CD4-positive, alpha-beta T cell (primary cell): Measurements from ENCODE around the gene PAX2. TPM values are rescaled to one million over a fixed set of nuclear protein-coding genes. Genes with fewer than 3 reads are reported as not detected.

ENCODE experiments used
- ATAC-seq: fragments of 200-7000 bp; cut with Tn5 transposase; one replicate; pipeline ENCODE4 v1.10.0; 2022; ENCODE audit warnings: mild to moderate bottlenecking; ENCODE audit not compliant: poor library complexity
- CTCF ChIA-PET: fragments of 350-600 bp; sonication (Branson Sonifier 250); formaldehyde crosslinking; loops from one replicate; lab custom pipeline; 2021; ENCODE audit warnings: antibody characterized with exemption, inconsistent platforms; lab: Charles Lee
- POLR2A ChIA-PET: fragments of 350-600 bp; sonication (Branson Sonifier 250); formaldehyde crosslinking; loops from one replicate; lab custom pipeline; 2021; ENCODE audit warnings: antibody characterized with exemption, inconsistent platforms; lab: Charles Lee
- DNase-seq, 14 experiments: peaks; one replicate each; pipeline ENCODE4 v3.0.0-alpha.2; 2013 to 2020; ENCODE audit warnings: mixed read lengths in 2 of 14
- H3K27ac ChIP-seq, 2 donors: one replicate each; pipeline versions ENCODE4 v1.5.1 to v1.7.0; 2013; ENCODE audit warnings: low read length in 2 of 2, low read depth in 1 of 2, mild to moderate bottlenecking in 1 of 2
- H3K27me3 ChIP-seq, 2 experiments: 1 replicate in 1 of 2; 2 replicates in 1 of 2; pipeline versions ENCODE4 v1.6.1 to v1.7.0; 2013; ENCODE audit warnings: low read length in 2 of 2, control low read depth in 1 of 2, mild to moderate bottlenecking in 1 of 2, moderate library complexity in 1 of 2; ENCODE audit not compliant: insufficient read depth in 2 of 2, control insufficient read depth in 1 of 2
- H3K36me3 ChIP-seq: one replicate; pipeline ENCODE4 v1.6.1; 2013; ENCODE audit warnings: low read length, control low read depth; ENCODE audit not compliant: insufficient read depth
- H3K4me1 ChIP-seq: one replicate; pipeline ENCODE4 v1.6.1; 2013; ENCODE audit warnings: low read length, control low read depth; ENCODE audit not compliant: insufficient read depth
- H3K4me3 ChIP-seq: one replicate; pipeline ENCODE4 v1.5.1; 2013; ENCODE audit warnings: mild to moderate bottlenecking, low read length, moderate library complexity
- H3K9me3 ChIP-seq, 2 experiments: 1 replicate in 1 of 2; 2 replicates in 1 of 2; pipeline versions ENCODE4 v1.6.1 to v1.7.0; 2013; ENCODE audit warnings: low read length in 2 of 2, mild to moderate bottlenecking in 2 of 2, control low read depth in 1 of 2, moderate library complexity in 1 of 2; ENCODE audit not compliant: control insufficient read depth in 1 of 2, insufficient read depth in 1 of 2
- H3K27ac Mint-ChIP-seq: one replicate; pipeline ENCODE4 v1.8.0; 2020; ENCODE audit warnings: mixed read lengths
- H3K27me3 Mint-ChIP-seq: one replicate; pipeline ENCODE4 v1.8.0; 2021; ENCODE audit warnings: mixed read lengths
- H3K36me3 Mint-ChIP-seq: one replicate; pipeline ENCODE4 v1.8.0; 2021; ENCODE audit warnings: low read depth, mixed read lengths
- H3K4me1 Mint-ChIP-seq: one replicate; pipeline ENCODE4 v1.8.0; 2021; ENCODE audit warnings: low read depth, mixed read lengths
- H3K4me3 Mint-ChIP-seq: one replicate; pipeline ENCODE4 v1.8.0; 2020; ENCODE audit warnings: mild to moderate bottlenecking, mixed read lengths
- H3K9me3 Mint-ChIP-seq: one replicate; pipeline ENCODE4 v1.8.0; 2020; ENCODE audit warnings: mixed read lengths
- CTCF ChIP-seq: fragments of 200-600 bp; IDR thresholded peaks from one replicate; pipeline ENCODE4 v1.8.0; 2022; ENCODE audit warnings: antibody characterized with exemption, mild to moderate bottlenecking
- intact Hi-C, 2 experiments: fragments of 100-400 bp; cut with DNase I in 1 of 2; cut with micrococcal nuclease in 1 of 2; formaldehyde crosslinking; loops; one replicate each; pipeline versions ENCODE4 v1.15.1 to v1.9.0; 2023 to 2025; cut with DNase I, micrococcal nuclease
- total RNA-seq, 174 experiments: library from RNA in 2 of 174; stranded (reverse) in 2 of 174; gene quantifications; one replicate each; pipeline ENCODE4 v1.2.3 and lab custom pipeline; 2021 to 2026

Gene PAX2
- total RNA-seq, 2 experiments from 2014 or later: not detected

GRCh38 chr10:100858261-100858660 is 112.9 kb downstream of the PAX2 start:
- POLR2A ChIA-PET: no interaction called here
- H3K36me3 Mint-ChIP-seq: no peaks in the 10 kb centered on the region

GRCh38 chr10:100858747-100859483 is 113.5 kb downstream of the PAX2 start:
- TF ChIP-seq CTCF: no peak
- peaks cover 15 to 16% of the 10 kb centered on the region in 2 experiments for H3K27me3 ChIP-seq
- H3K27me3 Mint-ChIP-seq: peaks cover 83% of the 10 kb centered on the region
- DNase-seq: no peak
- no peak overlapping the region for H3K4me3 ChIP-seq
- H3K36me3 ChIP-seq: no peaks in the 10 kb centered on the region
- H3K27ac ChIP-seq: no peak overlapping the region
- peaks cover under 1 to 5% of the 10 kb centered on the region in 2 experiments for H3K9me3 ChIP-seq
- no peaks in the 10 kb centered on the region for H3K36me3 Mint-ChIP-seq
- no peaks in the 10 kb centered on the region for H3K4me1 Mint-ChIP-seq
- ChIA-PET CTCF (no interaction called here), POLR2A (no interaction called here)
- H3K4me3 Mint-ChIP-seq: no peak overlapping the region
- H3K9me3 Mint-ChIP-seq: peaks cover 2% of the 10 kb centered on the region
- ATAC-seq: no peak
- intact Hi-C loops: no loop called here
- H3K27ac Mint-ChIP-seq: no peak overlapping the region
- H3K4me1 ChIP-seq: no peaks in the 10 kb centered on the region

More at GRCh38 chr10:100858261-100858660, 112.9 kb downstream of the PAX2 start:
- Mint-ChIP-seq H3K4me1 (no peaks in the 10 kb centered on the region), H3K9me3 (peaks cover 2% of the 10 kb centered on the region), H3K4me3 (no peak overlapping the region), H3K27ac (no peak overlapping the region), H3K27me3 (peaks cover 86% of the 10 kb centered on the region)
- no peak for TF ChIP-seq CTCF
- DNase-seq (no peak), ATAC-seq (no peak)
- Histone ChIP-seq H3K4me1 (no peaks in the 10 kb centered on the region), H3K27me3 (peaks cover 16% of the 10 kb centered on the region in 2 experiments), H3K36me3 (no peaks in the 10 kb centered on the region), H3K4me3 (no peak overlapping the region), H3K9me3 (peaks cover 4 to 5% of the 10 kb centered on the region in 2 experiments), H3K27ac (no peak overlapping the region)
- CTCF ChIA-PET: no interaction called here
- intact Hi-C loops: no loop called here

GRCh38 chr10:100859484-100859763 is 114.0 kb downstream of the PAX2 start:
- Histone ChIP-seq H3K4me1 (no peaks in the 10 kb centered on the region), H3K9me3 (peaks cover 0 to 5% of the 10 kb centered on the region in 2 experiments), H3K4me3 (no peak overlapping the region), H3K36me3 (no peaks in the 10 kb centered on the region), H3K27me3 (peaks cover 10 to 16% of the 10 kb centered on the region in 2 experiments), H3K27ac (no peak overlapping the region)
- ATAC-seq (no peak), DNase-seq (no peak)
- H3K27me3 Mint-ChIP-seq: peaks cover 81% of the 10 kb centered on the region
- CTCF ChIA-PET: no interaction called here
- no peaks in the 10 kb centered on the region for H3K36me3 Mint-ChIP-seq
- TF ChIP-seq CTCF: no peak
- POLR2A ChIA-PET: no interaction called here
- no peak overlapping the region for H3K4me3 Mint-ChIP-seq
- H3K4me1 Mint-ChIP-seq: no peaks in the 10 kb centered on the region
- H3K27ac Mint-ChIP-seq: no peak overlapping the region
- H3K9me3 Mint-ChIP-seq: peaks cover 2% of the 10 kb centered on the region
- intact Hi-C loops: no loop called here
